Peyer's patch (tissue), 4 donors: ENCODE measurements around the gene MED6. TPM values are rescaled to one million over a fixed set of nuclear protein-coding genes. Genes with fewer than 3 reads are reported as not detected.

Experiments
- DNase-seq, 3 donors: peaks; one replicate each; pipeline ENCODE4 v3.0.0-alpha.2; 2017 to 2019
- H3K27ac ChIP-seq, 4 donors: fragments of 200-600 bp; sonication (generic); one replicate each; pipeline ENCODE4 v1.5.1; 2016 to 2019
- H3K27me3 ChIP-seq, 2 donors: fragments of 200-600 bp; sonication (generic); one replicate each; pipeline ENCODE4 v1.5.1; 2019
- H3K36me3 ChIP-seq, 3 donors: fragments of 200-600 bp; sonication (generic); one replicate each; pipeline ENCODE4 v1.5.1; 2016 to 2019
- H3K4me1 ChIP-seq, 4 donors: fragments of 200-600 bp; sonication (generic); one replicate each; pipeline ENCODE4 v1.5.1; 2016 to 2019
- H3K4me3 ChIP-seq, 4 donors: fragments of 200-600 bp; sonication (generic); 1 replicate in 3 of 4; 2 replicates in 1 of 4; pipeline ENCODE4 v1.5.1; 2016 to 2019; ENCODE audit warnings: mild to moderate bottlenecking in 1 of 4
- H3K9me3 ChIP-seq, 4 donors: fragments of 200-600 bp; sonication (generic); one replicate each; pipeline ENCODE4 v1.5.1; 2016 to 2019; ENCODE audit warnings: mild to moderate bottlenecking in 1 of 4
- POLR2A ChIP-seq, 2 donors: fragments of 450-650 bp; IDR thresholded peaks; one replicate each; pipeline ENCODE4 v1.5.1; 2017; ENCODE audit warnings: antibody characterized with exemption in 2 of 2, mild to moderate bottlenecking in 2 of 2, moderate library complexity in 2 of 2
- total RNA-seq, 4 donors: library from RNA; depleted of rRNA; stranded (reverse); fragments of >200 nt; gene quantifications; one replicate each; pipeline ENCODE4 v1.1.0, GENCODE V29; 2016
- TF ChIP-seq, protein P1 (sequence below), 6 experiments: fragments of 450-650 bp in 4 of 6; fragments of 200-600 bp in 2 of 6; sonication (generic) in 1 of 6; IDR thresholded peaks; one replicate each; pipeline ENCODE4 v1.5.1; 2017 to 2019; ENCODE audit warnings: antibody characterized with exemption in 6 of 6, mild to moderate bottlenecking in 3 of 6, moderate library complexity in 1 of 6

Gene MED6
- total RNA-seq, 4 donors from 2014 or later = 26.0 to 42.1 (median 28.1) TPM

DNA sequence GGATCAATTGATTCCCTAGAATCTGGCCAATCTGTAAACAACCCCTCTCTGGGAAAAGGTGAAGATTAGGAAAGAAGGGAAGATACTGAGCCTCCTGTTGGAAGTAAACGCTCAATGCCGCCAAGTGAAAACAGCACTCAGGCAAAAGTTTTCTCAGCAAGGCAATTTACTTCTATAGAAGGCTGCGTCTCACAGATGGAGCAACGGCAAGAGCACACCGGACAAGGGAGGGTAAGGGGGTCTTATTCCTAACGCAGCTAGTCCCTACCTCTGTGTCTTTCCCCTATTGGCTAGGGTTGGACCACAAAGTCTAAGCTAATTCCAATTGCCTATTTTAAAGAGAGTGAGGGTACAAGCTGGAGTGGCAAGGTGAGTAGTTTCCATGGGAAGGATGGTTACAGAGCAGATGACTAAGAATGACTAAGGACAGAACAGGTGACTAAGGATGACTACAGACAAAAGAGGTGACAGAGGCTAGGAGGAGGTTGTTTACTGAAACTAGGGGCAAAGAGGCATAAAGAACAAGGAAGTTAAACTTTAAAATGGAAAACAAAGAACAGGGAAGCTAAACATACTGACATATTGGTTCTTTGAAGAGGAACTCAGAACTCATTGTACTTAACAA is 35.6 kb upstream of the MED6 start:
- no peaks in the 10 kb centered on the region for H3K9me3 ChIP-seq
- DNase-seq = no peak
- peaks cover 0 to 3% of the 10 kb centered on the region in 2 donors for H3K27me3 ChIP-seq
- no peak overlapping the region for H3K4me3 ChIP-seq
- H3K27ac ChIP-seq = no peak overlapping the region
- no peaks in the 10 kb centered on the region for H3K36me3 ChIP-seq
- H3K4me1 ChIP-seq = peaks cover 0 to 6% (median 0%) of the 10 kb centered on the region in 4 donors
- TF ChIP-seq, protein P1, sequence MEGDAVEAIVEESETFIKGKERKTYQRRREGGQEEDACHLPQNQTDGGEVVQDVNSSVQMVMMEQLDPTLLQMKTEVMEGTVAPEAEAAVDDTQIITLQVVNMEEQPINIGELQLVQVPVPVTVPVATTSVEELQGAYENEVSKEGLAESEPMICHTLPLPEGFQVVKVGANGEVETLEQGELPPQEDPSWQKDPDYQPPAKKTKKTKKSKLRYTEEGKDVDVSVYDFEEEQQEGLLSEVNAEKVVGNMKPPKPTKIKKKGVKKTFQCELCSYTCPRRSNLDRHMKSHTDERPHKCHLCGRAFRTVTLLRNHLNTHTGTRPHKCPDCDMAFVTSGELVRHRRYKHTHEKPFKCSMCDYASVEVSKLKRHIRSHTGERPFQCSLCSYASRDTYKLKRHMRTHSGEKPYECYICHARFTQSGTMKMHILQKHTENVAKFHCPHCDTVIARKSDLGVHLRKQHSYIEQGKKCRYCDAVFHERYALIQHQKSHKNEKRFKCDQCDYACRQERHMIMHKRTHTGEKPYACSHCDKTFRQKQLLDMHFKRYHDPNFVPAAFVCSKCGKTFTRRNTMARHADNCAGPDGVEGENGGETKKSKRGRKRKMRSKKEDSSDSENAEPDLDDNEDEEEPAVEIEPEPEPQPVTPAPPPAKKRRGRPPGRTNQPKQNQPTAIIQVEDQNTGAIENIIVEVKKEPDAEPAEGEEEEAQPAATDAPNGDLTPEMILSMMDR (IDR thresholded peaks at IDR 0.05) = no peak

DNA sequence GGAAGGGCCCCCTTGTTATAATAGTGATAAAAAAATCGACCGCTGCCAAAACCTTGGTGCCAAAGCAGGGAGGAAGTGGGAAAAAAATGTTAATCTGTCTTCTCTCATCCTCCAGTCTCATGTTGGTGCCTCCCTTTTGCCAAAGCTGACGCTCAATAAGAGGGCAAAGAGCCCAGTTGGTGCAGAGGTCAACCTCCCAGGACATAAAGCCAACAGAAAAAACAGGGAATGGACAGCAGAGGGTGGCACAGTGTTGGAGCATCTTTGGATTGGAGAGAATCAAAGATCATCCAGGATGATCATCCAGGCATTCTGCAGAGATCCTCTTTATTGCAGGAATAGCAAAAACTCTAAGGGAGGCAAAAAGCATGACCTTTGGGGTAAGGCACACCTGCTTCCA is 31.5 kb upstream of the MED6 start:
- H3K4me1 ChIP-seq = no peaks in the 10 kb centered on the region
- H3K9me3 ChIP-seq = peaks cover 0 to 4% (median 0%) of the 10 kb centered on the region in 4 donors
- TF ChIP-seq POLR2A (IDR thresholded peaks at IDR 0.05) = no peak
- TF ChIP-seq, protein P1 (IDR thresholded peaks at IDR 0.05) = no peak
- peaks cover 0 to 3% of the 10 kb centered on the region in 2 donors for H3K27me3 ChIP-seq
- H3K4me3 ChIP-seq = no peak overlapping the region
- no peak for DNase-seq
- H3K27ac ChIP-seq = no peak overlapping the region
- H3K36me3 ChIP-seq = no peaks in the 10 kb centered on the region

DNA sequence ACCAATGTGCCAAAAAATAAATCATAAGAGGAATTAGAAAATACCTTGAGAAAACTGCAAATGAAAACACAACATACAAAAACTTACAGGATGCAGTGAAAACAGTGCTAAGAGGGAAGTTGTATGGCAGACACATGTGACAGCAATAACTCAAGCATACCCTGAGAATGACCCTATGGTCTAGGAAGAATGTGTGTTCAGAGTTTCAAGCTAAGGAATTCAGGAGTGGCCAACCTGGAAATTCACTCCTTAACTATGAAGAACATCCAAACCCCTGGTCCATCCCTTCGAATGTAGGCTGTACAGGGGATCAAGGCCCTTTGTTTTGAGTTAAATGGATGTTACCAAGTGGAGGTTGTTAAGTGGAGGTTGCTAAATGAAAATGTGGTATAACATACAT is 24.5 kb upstream of the MED6 start:
- H3K27me3 ChIP-seq = no peaks in the 10 kb centered on the region
- DNase-seq = no peak
- TF ChIP-seq, protein P1 (IDR thresholded peaks at IDR 0.05) = no peak
- no peak for TF ChIP-seq POLR2A (IDR thresholded peaks at IDR 0.05)

DNA sequence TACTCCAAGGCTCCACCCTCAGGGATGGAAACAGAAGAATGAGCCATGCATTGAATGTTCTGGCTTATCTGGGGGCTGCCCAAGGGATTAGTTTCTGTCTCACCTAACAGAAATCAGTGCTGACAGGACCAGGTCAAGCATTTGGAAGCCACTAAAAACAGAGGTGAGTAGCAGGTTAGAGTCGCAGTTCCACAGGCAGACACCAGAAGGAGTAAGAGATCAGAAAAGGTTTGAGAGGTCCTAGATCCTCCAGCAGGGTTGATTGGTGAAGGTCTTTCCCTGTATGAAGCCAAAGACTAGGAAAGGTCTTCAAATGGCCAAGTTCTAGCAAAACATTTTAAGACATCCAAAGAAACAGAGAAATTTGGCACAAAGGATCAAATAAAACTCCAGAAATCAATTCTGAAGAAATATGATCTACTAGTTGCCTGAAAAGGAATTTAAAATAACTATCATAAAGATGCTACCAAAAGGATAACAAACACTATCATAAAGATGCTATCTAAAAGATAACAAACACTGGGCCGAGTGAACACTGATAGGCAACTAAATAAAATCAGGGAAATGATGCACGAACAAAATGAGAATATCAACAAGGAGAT is 21.8 kb upstream of the MED6 start:
- Histone ChIP-seq H3K4me1 (no peaks in the 10 kb centered on the region), H3K9me3 (peaks cover 0 to 9% (median 0%) of the 10 kb centered on the region in 4 donors), H3K36me3 (no peaks in the 10 kb centered on the region), H3K4me3 (no peak overlapping the region), H3K27me3 (no peaks in the 10 kb centered on the region), H3K27ac (no peak overlapping the region)
- TF ChIP-seq, protein P1 (IDR thresholded peaks at IDR 0.05) = peak; percentile 39 to 81 (median 72)
- TF ChIP-seq POLR2A (IDR thresholded peaks at IDR 0.05) = no peak
- peak in 2 of 3 donors; percentile 44 to 73 for DNase-seq

More for the DNA sequence above, 24.5 kb upstream of the MED6 start:
- Histone ChIP-seq H3K9me3 (peaks cover 0 to 11% (median 0%) of the 10 kb centered on the region in 4 donors), H3K36me3 (no peaks in the 10 kb centered on the region), H3K4me3 (no peak overlapping the region), H3K4me1 (no peaks in the 10 kb centered on the region), H3K27ac (no peak overlapping the region)

DNA sequence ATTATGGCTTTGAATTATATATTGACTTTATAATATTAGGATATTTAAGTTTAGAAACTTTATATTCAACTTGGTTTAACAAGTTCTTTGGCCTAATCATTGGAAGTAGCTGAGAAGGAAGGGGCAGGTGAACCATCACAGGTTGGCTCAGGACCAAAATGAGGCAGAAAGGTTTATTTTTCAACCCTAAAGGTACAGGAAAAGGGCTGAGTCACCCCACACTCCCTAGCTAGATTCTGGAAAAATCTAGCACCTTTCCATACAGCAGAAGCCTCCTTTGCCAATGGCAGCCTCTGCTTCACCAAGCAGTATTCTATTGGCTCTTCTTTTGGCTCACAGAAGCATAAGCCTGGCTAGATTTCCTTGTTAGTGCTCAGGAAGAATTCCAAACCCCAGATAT is 19.3 kb upstream of the MED6 start:
- Histone ChIP-seq H3K36me3 (no peaks in the 10 kb centered on the region), H3K4me3 (no peak overlapping the region), H3K27ac (no peak overlapping the region), H3K9me3 (no peaks in the 10 kb centered on the region), H3K27me3 (no peaks in the 10 kb centered on the region), H3K4me1 (no peaks in the 10 kb centered on the region)
- DNase-seq = no peak
- TF ChIP-seq POLR2A (IDR thresholded peaks at IDR 0.05) = no peak
- TF ChIP-seq, protein P1 (IDR thresholded peaks at IDR 0.05) = no peak
